Ureter (tissue), 1 donor: ENCODE data around the gene SLC35G6. TPM values are rescaled to one million over a fixed set of nuclear protein-coding genes. Genes with fewer than 3 reads are reported as not detected.

ENCODE experiments used
- DNase-seq: peaks from one replicate; pipeline ENCODE4 v3.0.0-alpha.2; 2020; ENCODE audit warnings: low spot score
- total RNA-seq: library from RNA; stranded (reverse); gene quantifications from one replicate; pipeline ENCODE4 v1.2.4, GENCODE V29; 2023
- donor health status: DM: yes; HTN: yes; CAD: no.

Gene SLC35G6
- total RNA-seq, 1 donor from 2014 or later = not detected

DNA sequence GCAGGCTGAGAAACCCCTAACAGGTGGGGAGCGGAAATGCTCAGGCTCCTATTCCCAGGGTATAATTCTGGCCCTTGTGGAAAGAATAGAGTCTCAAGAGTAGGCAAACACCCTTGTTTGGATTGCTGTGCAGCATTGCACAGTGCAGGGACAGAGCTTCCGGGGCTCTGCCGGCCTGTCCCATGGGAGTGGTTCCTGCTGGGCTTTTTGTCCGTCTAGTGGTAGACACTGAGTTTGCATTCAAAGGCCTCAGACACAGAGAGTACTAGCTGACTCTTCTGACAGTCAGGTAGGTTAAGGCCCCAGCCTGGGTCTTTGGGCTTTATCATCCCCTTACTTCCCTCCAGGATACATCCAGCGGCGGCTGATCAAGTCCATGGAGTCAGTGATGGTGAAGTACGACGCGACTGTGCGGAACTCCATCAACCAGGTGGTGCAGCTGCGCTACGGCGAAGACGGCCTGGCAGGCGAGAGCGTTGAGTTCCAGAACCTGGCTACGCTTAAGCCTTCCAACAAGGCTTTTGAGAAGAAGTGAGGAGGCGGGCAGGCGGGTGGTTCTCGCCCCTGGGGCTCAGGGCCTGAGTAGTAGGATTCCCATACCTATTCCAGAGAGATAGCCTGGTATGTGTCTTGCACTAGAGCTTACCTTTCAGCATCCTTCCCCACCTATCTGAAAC lies 21.1 kb downstream of the SLC35G6 start:
- DNase-seq = no peak

DNA sequence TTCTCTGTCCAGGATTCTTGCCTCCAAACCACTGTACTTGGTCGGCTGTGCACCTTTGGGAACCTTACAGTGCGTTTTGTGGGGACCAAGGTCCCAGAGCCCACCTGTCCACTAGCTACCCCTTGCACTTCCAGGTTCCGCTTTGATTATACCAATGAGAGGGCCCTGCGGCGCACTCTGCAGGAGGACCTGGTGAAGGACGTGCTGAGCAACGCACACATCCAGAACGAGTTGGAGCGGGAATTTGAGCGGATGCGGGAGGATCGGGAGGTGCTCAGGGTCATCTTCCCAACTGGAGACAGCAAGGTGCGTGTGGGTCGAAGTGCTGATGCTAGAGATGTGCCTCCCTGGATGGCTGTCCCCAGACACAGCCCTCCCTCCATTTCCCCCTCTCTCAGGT lies 21.7 kb downstream of the SLC35G6 start:
- DNase-seq = no peak

DNA sequence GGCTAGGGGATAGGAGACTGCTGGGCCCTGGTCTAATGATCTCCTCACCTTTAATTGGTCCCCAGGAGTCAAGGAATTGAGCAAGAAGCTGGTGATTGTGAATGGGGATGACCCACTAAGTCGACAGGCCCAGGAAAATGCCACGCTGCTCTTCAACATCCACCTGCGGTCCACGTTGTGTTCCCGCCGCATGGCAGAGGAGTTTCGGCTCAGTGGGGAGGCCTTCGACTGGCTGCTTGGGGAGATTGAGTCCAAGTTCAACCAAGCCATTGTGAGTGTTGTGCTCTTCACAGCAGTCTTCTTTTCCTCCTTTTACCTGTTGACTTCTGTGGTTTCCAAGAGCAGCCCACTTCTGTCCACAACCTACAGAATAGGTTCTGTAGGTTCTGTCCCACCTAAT lies 22.3 kb downstream of the SLC35G6 start:
- no peak for DNase-seq

DNA sequence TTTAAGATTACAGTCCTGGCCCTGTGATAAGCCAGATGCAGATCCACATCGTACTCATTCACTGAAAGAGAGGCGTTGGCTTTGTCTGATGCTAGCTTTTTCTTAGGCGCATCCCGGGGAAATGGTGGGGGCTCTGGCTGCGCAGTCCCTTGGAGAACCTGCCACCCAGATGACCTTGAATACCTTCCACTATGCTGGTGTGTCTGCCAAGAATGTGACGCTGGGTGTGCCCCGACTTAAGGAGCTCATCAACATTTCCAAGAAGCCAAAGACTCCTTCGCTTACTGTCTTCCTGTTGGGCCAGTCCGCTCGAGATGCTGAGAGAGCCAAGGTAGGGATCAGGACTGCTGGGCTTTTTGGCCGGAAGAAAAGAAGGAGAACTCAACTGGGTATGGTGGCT lies 26.9 kb downstream of the SLC35G6 start:
- no peak for DNase-seq

DNA sequence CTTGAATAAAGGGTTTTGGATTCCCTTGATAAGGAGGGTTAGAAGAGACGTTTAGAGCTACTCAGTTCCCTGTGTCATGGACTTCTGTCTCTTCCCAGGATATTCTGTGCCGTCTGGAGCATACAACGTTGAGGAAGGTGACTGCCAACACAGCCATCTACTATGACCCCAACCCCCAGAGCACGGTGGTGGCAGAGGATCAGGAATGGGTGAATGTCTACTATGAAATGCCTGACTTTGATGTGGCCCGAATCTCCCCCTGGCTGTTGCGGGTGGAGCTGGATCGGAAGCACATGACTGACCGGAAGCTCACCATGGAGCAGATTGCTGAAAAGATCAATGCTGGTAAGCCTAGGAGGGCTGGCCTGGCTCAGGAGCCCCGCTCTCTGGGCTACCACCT lies 27.6 kb downstream of the SLC35G6 start:
- no peak for DNase-seq

DNA sequence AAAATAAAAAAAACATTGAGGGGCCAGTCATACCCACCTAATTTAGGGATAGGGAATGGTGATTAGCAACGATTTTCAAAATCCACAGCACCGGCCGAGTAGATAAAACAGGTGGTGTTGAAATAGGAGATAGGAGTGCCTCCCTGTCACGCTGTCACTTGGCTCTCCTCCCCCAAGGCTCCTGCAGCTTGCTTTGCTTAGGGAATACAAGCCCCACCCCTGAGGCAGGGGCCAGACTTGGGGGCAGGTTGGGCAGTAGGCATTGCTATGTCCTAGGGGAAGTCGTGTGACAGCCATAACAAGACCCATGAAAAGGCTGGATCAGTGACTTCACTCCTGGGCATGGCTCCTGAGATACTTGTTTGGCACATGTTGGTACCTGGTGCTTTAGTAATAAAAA lies 28.7 kb downstream of the SLC35G6 start:
- DNase-seq = no peak

DNA sequence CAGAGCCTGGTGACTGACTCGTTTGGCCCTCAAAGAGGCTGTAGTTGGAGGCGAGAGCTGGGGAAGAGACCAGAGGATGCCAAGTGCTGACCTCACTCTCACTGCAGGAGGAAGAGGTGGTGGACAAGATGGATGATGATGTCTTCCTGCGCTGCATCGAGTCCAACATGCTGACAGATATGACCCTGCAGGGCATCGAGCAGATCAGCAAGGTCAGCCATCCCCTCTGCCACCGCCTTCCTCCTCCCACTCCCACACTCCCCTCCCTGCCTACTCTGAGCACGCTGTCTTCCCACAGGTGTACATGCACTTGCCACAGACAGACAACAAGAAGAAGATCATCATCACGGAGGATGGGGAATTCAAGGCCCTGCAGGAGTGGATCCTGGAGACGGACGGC lies 29.9 kb downstream of the SLC35G6 start:
- DNase-seq = no peak

DNA sequence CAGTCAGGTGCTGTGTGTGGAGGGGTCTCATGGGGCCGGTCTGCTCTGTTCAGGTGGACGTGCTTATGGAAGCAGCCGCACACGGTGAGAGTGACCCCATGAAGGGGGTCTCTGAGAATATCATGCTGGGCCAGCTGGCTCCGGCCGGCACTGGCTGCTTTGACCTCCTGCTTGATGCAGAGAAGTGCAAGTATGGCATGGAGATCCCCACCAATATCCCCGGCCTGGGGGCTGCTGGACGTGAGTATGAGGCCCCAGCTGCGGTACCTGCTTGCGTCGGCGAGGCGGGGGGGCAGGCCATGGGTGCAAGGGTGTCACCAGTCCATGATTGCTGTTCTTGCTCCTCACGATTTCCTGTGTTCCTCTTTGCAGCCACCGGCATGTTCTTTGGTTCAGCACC lies 30.9 kb downstream of the SLC35G6 start:
- no peak for DNase-seq

DNA sequence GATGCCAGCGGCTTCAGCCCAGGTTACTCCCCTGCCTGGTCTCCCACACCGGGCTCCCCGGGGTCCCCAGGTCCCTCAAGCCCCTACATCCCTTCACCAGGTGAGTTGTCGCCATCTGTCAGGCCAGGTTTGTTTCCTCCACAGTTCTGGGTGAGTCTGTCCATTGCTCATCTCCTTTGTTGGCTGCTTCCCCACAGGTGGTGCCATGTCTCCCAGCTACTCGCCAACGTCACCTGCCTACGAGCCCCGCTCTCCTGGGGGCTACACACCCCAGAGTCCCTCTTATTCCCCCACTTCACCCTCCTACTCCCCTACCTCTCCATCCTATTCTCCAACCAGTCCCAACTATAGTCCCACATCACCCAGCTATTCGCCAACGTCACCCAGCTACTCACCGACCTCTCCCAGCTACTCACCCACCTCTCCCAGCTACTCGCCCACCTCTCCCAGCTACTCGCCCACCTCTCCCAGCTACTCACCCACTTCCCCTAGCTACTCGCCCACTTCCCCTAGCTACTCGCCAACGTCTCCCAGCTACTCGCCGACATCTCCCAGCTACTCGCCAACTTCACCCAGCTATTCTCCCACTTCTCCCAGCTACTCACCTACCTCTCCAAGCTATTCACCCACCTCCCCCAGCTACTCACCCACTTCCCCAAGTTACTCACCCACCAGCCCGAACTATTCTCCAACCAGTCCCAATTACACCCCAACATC lies 31.7 kb downstream of the SLC35G6 start:
- no peak for DNase-seq

DNA sequence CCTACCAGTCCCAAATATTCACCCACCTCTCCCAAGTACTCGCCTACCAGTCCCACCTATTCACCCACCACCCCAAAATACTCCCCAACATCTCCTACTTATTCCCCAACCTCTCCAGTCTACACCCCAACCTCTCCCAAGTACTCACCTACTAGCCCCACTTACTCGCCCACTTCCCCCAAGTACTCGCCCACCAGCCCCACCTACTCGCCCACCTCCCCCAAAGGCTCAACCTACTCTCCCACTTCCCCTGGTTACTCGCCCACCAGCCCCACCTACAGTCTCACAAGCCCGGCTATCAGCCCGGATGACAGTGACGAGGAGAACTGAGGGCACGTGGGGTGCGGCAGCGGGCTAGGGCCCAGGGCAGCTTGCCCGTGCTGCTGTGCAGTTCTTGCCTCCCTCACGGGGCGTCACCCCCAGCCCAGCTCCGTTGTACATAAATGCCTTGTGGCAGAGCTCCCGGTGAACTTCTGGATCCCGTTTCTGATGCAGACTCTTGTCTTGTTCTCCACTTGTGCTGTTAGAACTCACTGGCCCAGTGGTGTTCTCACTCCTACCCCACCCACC lies 32.7 kb downstream of the SLC35G6 start:
- no peak for DNase-seq

DNA sequence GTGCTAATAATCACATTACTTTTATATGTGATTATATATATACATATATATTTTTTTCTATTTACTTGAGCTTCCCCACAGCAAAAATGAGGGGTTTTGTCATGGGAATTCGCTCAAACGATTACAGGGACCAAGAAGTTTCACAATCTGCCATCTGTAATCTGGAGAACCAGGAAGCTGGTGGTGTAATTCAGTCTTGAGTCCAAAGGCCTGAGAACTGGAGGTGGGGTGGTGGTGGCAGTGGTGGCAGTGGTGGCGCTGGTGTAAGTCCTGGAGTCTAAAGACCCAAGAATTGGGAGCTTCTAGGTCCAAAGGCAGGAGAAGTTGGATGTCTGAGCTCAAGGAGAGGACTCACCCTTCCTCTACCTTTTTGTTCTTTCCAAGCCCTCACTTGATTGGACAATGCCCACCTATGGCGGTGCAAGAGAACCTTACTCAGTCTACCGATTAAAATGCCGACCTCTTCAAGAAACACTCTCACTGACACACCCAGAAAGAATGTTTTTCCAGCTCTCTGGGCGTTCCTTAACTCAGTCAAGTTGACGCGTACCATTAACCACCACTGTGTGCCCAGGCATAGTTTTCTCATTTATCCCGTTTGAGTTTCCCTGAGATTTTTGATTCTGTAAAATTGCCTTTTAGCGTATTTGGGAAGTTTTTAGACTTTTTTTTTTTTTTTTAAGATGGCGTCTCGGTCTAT lies 34.8 kb downstream of the SLC35G6 start:
- no peak for DNase-seq

DNA sequence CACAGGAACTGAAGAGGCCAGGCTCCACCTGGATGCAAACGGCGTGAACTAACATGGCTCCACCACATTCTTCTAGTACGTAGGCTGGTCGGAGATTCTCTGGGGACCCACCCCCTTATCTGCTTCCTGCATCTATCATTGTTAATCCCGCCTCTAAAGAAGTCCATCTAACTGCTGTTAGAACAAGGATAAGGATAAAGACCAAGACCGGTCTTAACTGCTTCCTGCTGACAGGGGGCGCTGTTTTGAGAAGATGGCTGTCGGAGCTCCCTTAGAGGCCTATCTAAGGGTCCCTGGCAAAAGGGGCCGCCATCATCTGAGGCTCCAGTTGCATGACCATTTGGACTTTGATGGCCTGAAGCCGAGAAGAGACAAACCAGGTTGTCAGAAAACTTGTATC lies 41.8 kb downstream of the SLC35G6 start:
- DNase-seq = no peak

DNA sequence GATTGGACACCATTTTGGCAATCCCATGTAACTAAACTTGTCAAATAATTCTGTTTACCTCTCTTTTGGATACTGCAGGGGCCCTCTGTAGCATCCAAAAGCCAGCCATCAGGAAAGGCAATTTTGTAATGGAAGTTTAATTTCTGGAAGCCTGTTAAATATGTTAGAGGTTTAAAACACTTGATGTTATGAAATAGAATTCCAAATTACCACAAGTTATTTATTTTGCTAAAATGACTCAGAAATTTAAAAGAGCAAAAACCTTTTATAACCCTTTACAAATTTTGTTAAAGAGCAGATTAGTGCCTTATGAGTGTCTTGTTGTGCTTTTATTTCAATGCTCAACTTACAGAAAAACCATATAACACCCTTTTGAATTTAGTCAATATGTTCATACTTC lies 47.6 kb downstream of the SLC35G6 start:
- no peak for DNase-seq

DNA sequence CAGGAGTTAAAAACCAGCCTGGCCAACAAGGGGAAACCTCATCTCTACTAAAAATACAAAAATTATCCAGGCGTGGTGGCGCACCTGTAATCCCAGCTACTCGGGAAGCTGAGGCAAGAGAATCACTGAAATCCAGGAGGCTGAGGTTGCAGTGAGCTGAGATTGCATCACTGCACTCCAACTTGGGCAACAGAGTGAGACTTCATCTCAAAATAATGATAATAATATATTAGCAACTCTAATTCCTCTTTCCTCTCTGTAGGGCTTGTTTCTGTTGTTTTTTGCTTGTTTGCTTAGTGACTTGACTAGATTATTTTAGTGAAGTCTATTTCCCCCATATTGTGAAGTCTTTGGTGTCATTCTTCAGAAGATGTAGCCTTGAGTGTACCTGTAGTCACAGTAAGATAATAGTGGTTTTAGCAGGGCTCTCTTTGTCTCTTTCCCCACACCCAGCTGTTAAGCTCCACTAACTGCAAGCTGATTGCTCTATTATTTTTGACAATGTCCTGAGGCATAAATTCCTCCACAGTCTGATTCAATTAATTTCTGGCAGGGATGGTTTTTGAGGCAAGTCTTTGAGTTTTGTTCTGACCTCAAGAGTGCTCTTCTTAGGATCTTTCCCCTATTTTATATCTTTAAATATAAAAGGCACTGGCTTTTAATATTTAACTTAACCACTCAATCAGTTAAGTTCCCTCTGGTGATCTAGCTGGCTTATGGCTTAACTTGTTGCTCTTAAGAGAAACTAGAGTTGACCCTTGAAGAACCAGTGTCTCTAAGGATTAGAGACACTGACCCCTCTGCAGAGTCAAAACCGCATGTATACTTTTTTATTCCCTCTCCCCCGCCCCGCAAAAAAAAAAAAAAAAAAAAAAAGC lies 49.0 kb downstream of the SLC35G6 start:
- DNase-seq = no peak

Other genes starting within 250 kb of the SLC35G6 start
- gene DVL2, start 246.9 kb upstream of the SLC35G6 start, total RNA-seq = 38.4 TPM
- gene PHF23, start 242.0 kb upstream of the SLC35G6 start, total RNA-seq = 37.6 TPM
- gene GABARAP, start 239.0 kb upstream of the SLC35G6 start, total RNA-seq = 453 TPM
- gene CTDNEP1, start 229.7 kb upstream of the SLC35G6 start, total RNA-seq = 116 TPM
- 46.3 TPM for gene ELP5, start 229.2 kb upstream of the SLC35G6 start, total RNA-seq
- gene CLDN7, start 219.0 kb upstream of the SLC35G6 start, total RNA-seq = 157 TPM
- gene SLC2A4, start 199.7 kb upstream of the SLC35G6 start, total RNA-seq = 11.2 TPM
- not detected for gene YBX2, start 186.8 kb upstream of the SLC35G6 start, total RNA-seq
- gene EIF5A, start 173.8 kb upstream of the SLC35G6 start, total RNA-seq = 425 TPM
- gene GPS2, start 166.1 kb upstream of the SLC35G6 start, total RNA-seq = 67.6 TPM
- 49.6 TPM for gene NEURL4, start 152.1 kb upstream of the SLC35G6 start, total RNA-seq
- 12.7 TPM for gene ACAP1, start 144.9 kb upstream of the SLC35G6 start, total RNA-seq
- gene KCTD11, start 129.3 kb upstream of the SLC35G6 start, total RNA-seq = 11.5 TPM
- gene TMEM95, start 126.3 kb upstream of the SLC35G6 start, total RNA-seq = not detected
- 12.3 TPM for gene TNK1, start 100.4 kb upstream of the SLC35G6 start, total RNA-seq
- 43.0 TPM for gene PLSCR3, start 86.9 kb upstream of the SLC35G6 start, total RNA-seq
- gene TMEM256, start 77.3 kb upstream of the SLC35G6 start, total RNA-seq = 115 TPM
- 22.3 TPM for gene NLGN2, start 73.6 kb upstream of the SLC35G6 start, total RNA-seq
- not detected for gene SPEM1, start 61.1 kb upstream of the SLC35G6 start, total RNA-seq
- not detected for gene SPEM2, start 55.8 kb upstream of the SLC35G6 start, total RNA-seq
- not detected for gene SPEM3, start 52.6 kb upstream of the SLC35G6 start, total RNA-seq
- 8.1 TPM for gene TMEM102, start 46.0 kb upstream of the SLC35G6 start, total RNA-seq
- 3.5 TPM for gene FGF11, start 41.9 kb upstream of the SLC35G6 start, total RNA-seq
- 6.8 TPM for gene CHRNB1, start 36.4 kb upstream of the SLC35G6 start, total RNA-seq
- 65.5 TPM for gene ZBTB4, start 1.8 kb upstream of the SLC35G6 start, total RNA-seq
- 151 TPM for gene POLR2A, start 2.9 kb downstream of the SLC35G6 start, total RNA-seq
- 30.6 TPM for gene TNFSF12, start 67.6 kb downstream of the SLC35G6 start, total RNA-seq
- gene TNFSF13, start 77.3 kb downstream of the SLC35G6 start, total RNA-seq = 23.0 TPM
- 43.9 TPM for gene SENP3, start 80.5 kb downstream of the SLC35G6 start, total RNA-seq
- 61.0 TPM for gene CD68, start 98.2 kb downstream of the SLC35G6 start, total RNA-seq
- 68.1 TPM for gene MPDU1, start 102.4 kb downstream of the SLC35G6 start, total RNA-seq
- gene SOX15, start 108.6 kb downstream of the SLC35G6 start, total RNA-seq = 8.0 TPM
- 30.6 TPM for gene FXR2, start 133.5 kb downstream of the SLC35G6 start, total RNA-seq
- 57.1 TPM for gene SAT2, start 146.4 kb downstream of the SLC35G6 start, total RNA-seq
- gene SHBG, start 148.7 kb downstream of the SLC35G6 start, total RNA-seq = not detected
- gene ATP1B2, start 169.5 kb downstream of the SLC35G6 start, total RNA-seq = 10.0 TPM
- gene TP53, start 206.0 kb downstream of the SLC35G6 start, total RNA-seq = 131 TPM
- gene WRAP53, start 207.0 kb downstream of the SLC35G6 start, total RNA-seq = 6.5 TPM
- 2.3 TPM for gene EFNB3, start 223.8 kb downstream of the SLC35G6 start, total RNA-seq
- gene DNAH2, start 236.3 kb downstream of the SLC35G6 start, total RNA-seq = 1.5 TPM